ENCODE measurements around the gene GRID1.

GRCh38 chr10:86327954-86328725 is 38.5 kb downstream of the GRID1 start:
- TF ChIP-seq TAF1 (IDR thresholded peaks at IDR 0.05; ENCODE audit: low read depth, low read length) (no peak), POLR2A (IDR thresholded peaks at IDR 0.05; ENCODE audit: low read depth, low read length) (no peak)

Measured in GM12891 (cell line).